HG02870 (cell line): ENCODE data around the gene PACSIN1.
"Not testable (repeated sequence)": the region's sequence is repeated elsewhere in the genome, so short reads cannot be mapped to it uniquely, and the experiment has no call there.

ENCODE experiments used
- ATAC-seq: cut with Tn5 transposase; IDR thresholded peaks from one replicate; pipeline ENCODE4 v1.9.1; 2021; ENCODE audit warnings: mild to moderate bottlenecking, moderate library complexity; ENCODE audit not compliant: unreplicated experiment

PACSIN1 gene

DNA sequence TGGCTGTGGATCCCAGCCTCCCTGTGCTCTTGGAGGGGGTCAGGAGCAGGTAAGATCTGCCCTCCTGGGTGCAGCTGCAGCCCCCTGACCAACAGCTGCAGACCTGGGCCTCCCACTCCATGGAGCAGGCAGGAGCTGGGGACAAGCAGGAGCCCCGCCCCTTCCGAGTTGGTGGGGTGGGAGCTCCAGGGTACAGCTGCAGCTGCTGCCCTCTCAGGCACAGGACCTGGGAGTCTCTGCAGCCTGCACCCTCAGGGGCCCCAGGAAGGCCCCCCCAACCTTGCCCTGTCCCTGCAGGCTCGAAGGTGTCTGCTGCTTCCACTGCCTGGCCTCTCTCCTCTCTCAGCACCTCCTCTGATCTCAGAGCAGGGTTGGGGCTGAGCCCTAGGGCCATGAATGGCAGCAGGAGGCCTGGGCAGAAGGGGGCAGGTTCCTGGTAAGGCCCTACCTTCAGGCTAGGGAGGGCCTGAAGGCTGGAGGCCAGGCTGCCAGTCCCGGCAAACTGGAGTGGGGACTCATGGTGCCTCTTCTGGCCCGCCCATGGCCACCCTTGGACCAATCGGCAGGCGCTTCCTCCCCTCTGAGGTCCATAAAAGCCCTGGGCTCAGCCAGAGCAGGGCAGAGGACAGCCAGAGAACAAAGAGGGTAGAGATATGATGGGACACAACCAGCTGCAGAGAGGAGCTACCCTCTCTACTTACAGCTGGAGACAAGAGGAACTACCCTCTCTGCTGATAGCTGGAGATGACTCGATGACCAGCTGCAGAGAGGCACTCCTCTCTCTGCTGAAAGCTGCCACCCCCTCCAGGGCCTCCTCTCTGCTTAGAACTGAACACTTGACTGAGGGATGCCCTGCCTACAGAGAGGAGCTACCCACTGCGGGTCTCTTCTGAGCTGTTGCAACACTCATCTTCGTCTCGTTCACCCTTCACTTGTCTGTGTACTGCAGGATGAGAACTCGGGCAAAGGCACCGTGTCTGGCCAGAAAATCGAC is 7.8 kb upstream of the PACSIN1 start:
- no peak for ATAC-seq

DNA sequence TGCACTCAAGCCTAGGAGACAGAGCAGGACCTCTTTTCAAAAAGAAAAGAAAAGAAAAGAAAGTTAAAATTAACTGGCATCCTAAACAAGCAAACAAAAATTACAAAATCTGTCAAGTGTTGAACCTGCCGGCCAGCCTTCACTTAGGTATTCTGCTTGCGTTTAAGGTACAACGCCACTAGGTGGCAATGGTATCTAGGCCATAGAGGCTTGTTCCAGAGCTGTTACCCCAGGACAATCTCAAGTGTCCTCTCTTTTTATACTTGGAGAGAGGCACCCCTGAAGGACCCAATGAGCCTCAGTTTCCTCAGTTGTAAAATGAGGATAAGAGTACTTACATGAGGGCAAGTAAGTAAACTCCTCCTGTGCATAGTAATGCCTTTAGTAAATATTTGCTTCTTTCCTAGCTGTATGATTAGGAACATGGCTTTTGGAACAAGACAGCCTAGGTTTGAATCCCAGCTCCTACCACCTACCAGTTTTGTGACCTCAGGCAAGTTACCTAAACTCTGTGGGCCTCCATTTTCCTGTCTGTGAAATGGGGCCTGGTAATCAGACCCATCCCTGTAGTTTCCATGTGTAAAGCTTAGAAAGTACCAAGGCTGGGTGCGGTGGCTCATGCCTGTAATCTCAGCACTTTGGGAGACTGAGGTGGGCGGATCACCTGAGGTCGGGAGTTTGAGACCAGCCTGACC is 5.8 kb upstream of the PACSIN1 start:
- no peak for ATAC-seq

DNA sequence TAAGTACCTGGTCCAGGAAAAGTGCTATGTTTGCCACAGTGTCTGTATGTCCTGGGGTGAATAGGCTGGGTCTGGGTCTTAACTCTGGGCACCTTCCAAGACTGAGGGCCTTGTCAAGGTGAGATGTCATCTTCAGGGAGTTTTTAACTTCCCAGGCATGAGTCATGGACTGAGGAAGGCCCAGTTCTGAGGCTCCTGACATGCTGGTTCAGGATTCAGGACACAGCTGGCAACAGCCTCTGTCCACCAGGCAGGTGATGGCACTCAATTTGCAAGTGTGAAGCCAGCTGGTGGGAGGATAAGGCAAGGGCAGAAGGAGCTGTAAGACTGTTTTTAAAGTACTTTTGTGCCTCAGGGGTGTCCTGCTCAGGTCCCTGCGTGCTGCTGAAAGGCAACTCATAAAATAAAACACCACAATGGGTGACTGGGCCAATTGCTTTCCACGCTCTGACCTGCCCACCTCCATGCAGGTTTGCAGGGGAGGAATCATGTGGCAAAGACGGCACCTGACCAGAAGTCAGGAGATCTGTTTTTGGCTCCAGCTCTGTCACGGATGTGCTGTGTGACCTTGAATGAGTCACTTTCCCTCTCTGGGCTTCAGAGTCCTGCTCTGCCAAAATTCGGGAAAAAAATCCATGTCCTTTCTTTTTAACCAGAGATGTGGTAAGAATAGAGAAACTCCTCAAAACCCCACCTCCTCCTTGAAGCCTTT is 4.9 kb upstream of the PACSIN1 start:
- no peak for ATAC-seq

DNA sequence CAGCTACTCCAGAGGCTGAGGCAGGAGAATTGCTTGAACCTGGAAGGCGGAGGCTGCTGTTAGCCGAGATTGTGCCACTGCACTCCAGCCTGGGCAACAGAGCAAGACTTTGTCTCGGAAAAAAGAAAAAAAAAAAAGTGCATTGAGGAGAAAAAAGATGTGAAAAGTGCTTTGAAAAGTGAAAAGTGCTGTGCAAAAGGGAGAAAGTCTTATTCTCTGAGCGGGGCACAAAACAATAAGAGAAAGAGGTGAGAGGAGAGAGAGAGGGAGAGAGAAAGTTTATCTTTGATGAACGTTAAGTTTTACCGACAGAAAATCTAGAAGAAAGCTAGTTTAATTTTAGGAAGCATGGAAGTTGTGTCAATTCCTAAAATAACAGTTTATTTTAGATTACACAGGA is 3.9 kb upstream of the PACSIN1 start:
- no peak for ATAC-seq

DNA sequence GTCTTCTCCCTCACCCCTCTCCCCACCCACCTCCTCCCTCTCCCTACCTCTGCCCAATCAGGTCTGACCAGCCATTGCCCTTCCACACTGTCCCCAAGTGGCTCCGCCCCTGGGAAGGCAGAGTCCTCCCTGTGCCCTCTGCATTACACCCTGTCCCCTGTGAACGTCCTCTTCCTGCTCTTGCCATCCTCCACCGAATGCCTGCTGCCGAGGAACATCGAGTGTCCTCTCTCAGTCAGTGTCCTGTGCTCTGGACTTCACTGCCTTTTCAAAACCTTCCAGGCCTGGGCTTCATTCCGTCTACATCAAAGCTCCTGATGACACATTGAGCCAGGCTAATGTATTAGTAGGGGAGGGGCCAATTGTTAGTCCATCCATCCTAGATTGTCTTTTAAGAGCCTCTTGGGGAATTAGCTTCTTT is 3.3 kb upstream of the PACSIN1 start:
- ATAC-seq, result no peak

DNA sequence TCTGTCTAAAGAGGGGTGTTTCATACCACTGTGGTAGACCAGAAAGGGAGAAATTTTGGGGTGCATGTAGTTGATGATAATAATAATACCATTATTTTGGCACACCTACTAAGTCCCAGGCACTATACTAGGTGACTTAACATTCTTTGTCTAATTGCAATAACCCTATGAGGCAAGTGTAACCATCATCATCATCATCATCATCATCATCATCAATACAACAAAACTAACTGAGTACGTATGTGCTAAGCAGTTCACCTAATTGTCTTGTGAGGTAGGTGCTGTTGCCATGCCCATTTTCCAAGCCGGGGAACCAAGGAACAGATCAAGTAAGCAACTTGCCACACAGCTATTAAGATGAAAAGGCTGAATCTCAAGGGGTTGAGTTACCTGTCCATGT is 2.6 kb upstream of the PACSIN1 start:
- ATAC-seq, result no peak

DNA sequence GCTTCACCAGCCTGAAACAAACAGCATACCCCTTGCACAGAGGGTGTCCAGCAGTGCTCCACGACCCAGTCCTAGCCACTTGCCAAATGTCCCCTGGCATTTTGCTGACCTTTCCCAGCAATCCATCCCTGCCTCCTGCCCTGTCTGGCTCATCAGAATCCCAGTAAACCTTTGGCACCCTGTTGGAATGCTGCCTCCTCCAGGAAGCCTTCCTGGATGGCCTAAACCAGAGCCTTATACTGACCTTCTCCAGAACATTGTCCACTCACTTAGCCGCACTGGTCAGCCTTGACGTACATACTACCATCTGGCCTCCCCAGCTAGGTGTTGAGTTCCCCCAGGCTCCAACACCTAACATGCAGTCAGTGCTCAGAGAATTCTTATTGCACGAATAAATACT is 2.0 kb upstream of the PACSIN1 start:
- ATAC-seq, result no peak

DNA sequence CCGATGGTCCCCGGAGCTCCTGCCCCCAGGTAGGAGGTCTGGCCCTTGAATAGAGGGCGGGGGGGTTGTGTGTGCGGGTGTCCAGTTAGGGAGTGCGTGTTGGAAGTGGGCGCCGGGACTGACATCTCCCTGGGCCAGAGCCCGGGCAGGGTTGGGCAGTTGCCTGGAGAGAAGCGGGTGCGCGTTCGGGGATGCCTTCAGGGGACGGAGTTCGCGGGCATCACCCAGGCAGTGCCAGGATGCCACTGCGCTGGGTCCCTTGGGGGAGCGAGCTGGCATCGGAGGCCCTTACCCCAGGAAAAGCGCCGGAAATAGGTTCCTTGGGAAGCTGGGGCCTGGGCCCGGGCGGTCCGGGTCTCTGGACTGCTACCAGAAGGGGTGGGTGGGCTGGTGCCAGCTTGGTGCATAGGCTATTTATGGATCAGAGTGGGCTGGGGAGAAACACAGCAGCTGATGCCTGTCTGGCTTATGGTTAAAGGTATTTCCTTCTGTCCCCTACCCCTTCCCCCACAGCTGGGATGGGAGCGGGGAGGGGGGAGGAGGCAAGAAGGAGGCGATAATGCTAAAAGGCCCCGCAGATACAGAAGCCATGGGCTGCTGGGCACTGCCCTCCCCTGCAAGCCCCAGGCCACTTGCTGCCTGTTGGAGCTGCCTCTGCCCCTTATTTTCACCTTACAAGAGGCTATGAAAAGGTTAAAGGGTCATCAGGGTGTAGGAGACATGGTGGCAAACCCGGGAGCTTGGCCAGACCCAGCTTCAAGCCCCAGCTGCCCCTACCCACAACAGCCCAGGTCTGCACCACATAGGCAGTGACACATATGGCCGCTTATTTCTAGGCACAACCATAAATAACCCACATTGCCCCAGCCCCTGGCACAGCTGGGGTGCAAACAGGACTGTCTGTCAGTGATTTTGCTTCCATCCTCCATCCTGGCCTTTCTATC is 638 bp downstream of the PACSIN1 start:
- ATAC-seq, result no peak

DNA sequence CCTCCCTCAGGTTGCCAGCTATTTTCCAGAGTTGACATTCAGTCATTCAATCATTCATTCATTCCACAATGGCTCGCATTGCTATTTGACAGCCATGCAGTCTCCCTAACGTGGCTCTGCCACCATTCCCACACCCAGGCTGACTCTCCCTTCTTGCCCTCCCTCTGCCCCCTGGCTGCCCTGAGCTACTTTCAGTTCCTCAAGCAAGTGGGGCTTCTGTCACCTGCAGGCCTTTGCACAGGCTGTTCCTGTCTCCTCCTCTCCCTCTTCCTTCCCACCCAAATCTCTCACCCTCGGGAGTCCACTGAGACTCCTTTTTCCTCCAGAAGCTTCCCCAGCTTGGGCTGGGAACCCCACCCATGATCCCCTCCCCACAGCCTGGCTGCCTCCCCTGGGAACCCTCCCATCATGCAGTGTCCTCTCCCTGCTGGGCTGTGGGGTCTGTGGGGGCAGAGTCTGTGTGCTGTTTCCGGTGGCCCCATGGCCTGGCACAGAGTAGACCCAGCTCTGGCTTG is 2.6 kb downstream of the PACSIN1 start:
- no peak for ATAC-seq

DNA sequence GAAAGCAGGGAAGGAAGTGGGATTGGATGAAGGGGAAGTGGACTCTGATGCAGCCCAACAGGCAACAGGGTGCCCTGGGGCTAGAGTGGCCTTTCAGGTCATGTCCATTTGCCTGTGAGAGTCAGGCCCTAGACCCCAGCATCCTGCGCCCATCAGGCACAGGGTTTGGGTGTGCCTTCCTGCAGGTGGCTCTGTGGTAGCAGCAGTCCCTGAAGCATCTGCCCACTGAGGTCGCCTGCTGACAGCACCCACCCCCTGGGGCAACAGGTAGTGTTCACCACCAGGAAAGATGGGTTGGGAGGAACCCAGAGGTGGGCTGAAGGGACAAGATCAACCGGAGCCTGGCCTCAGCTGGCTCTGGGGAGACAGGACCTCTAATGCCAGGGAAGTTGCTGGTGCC is 3.6 kb downstream of the PACSIN1 start:
- ATAC-seq, result no peak

DNA sequence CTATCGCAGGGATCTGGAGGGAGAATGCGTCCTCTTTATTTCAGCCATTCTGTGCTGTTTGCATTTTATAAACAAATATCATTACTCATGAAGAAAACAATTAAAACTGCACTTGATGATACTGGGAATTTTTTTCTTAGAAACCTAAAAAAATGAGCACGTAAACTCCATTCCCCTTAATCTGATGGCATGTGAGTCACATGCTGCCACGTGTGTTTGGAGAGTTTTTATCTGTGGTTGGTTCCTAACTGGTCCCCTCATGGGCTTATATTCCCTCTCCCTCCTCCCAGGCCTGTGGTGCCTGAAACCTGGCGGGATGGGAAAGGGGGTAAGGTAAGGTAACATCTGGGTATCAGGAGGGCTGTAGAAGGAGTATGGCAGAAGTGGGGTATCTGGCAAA is 6.5 kb downstream of the PACSIN1 start:
- no peak for ATAC-seq

DNA sequence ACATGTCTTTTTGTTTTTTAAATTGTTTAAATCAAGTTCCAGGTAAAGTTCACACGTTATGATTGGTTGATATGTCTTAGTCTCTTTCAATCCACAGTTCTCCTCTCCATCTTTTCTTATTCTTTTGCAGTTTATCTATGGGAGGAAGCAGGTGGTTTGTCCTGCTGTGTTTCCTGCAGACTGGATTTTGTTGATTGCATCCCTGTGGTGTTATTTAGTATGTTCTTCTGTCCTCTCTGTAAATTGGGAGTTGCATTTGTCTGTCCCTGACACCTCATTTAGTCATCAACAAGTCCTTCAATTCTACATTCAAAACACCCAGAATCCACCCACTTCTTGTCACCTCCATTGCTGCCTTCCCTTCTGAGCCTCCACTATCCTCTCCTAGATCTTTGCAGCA is 8.1 kb downstream of the PACSIN1 start:
- no peak for ATAC-seq

DNA sequence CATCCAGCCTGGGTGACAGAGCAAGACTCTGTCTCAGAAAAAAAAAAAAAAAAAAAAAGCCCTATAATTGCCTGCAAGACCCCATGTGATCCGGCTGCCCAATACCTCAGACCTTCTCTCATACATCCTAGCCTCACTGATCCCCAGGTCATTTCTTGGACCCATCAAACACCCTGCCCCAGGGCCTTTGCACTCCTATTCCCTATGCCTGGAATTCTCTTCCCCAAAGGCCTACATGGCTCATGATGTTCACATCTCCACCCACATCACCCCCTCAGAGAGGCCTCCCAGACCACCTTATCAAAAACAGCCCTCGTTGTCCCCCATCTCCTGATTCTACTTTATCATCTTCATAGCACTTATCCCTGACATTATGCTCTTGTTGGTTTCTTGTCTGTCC is 8.9 kb downstream of the PACSIN1 start:
- no peak for ATAC-seq

DNA sequence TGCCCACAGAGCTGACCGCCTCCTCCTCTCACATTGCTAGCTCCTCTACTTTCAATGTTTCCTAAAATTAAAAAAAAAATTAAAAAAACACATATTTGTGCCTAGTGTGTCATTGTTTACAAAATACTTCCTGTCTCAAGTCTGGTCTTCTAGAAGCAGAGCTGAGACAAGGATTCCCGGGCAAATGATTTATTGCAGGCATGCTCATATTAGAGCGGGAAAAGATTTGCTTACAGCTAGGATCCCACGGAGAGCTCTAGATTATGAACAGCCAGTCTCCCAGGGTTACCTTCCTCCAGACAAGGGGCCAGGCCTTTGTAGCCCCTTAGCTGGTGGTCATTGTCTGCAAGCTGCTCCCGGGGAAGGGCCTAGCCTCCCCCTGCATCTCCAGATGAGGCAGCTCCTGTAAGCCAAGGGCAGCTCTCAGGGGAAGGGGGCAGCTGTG is 9.4 kb downstream of the PACSIN1 start:
- ATAC-seq, result no peak

DNA sequence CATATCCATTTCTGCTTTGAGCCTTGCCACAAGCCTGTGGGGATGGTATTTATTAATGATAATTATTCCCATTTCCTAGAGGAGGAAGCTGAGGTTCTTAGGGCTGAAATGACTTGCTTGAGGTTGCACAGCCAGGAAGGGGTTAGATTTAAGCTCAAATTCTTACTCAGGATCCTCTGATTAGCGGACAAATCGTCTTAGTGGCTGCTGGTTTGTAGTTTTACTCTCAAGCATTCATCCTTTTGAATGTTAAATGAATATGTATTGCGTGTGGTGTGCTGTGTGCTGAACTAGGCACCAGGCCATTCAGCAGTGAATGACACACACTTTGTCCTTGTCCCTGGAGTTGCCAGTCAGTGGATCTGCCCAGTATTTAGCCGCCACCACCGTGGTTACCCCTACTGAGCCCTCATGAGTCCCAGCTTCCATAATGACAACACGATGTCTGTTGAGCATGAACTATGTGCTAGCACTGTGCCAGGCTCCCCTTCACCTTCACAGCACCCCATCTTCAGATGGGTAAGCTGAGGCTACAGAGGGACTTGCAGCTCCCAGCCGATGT is 10.0 kb downstream of the PACSIN1 start:
- ATAC-seq, result no peak

DNA sequence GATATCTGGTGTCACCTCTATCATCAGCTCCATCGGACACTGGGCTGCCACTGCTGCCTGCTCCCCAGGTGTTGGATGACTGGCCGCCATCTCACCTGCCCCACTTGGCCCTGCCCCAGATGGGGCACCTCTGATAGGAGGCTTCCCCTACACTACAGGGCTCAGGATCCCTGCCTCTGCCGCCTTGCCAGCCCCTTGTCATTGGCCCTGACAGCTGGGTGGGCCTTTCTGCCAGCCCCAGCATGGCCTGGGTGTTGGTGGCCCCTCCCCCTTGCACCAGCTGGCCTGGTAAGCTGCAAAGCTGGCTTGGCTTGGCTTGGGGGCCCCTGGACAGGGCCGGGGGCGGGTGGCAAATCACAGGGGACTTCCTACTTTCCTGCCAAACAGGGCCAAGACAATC is 10.6 kb downstream of the PACSIN1 start:
- no peak for ATAC-seq

DNA sequence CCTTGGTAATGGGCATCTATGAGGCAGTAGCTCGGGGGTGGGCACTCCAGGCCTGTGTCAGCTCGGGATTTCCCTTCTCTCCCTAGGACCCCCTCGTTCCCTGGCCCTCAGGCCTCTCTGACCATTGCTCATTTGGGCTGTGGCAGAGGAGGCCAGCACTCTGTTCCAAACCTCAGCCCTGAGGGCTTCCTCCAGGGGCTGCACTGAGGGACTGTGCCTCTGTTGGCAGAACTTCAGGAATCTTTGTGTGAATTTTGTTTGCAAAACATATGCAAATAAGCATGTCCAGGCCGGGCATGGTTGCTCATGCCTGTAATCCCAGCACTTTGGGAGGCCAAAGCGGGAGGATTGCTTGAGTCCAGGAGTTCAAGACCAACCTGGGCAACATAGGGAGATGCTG is 11.0 kb downstream of the PACSIN1 start:
- ATAC-seq, result no peak

DNA sequence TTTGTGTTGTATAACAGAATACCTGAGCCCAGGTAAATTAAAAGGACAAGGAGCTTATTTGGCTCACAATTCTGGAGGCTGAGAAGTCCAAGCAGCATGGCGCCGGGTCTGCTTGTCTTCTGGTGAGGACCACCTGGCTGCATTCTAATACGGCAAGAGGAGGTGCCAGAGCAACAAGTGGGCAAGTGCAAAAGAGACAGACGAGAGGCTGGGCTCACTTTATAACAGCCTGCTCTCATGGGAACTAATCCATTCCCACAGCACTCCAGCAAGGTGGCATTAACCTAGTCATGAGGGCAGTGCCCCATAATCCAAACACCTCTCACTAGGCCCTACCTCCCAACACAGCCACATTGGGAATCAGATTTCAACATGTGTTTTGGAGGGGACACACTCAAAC is 12.9 kb downstream of the PACSIN1 start:
- ATAC-seq, result no peak

DNA sequence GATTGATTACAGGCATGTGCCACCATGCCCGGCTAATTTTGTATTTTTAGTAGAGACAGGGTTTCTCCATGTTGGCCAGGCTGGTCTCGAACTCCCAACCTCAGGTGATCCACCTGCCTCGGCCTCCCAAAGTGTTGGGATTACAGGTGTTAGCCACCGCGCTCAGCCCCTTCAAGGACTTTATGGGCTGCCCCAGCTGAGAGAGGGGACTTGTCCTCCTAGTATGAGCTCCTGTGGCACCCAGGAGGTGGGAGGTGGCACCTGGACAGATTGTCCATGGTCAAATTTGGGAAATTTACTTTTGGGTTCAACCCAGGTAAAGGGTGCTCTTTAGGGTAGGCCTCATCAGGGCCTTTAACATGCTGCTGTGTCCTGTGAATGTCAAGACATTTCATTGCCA is 17.9 kb downstream of the PACSIN1 start:
- ATAC-seq, result not testable (repeated sequence)

DNA sequence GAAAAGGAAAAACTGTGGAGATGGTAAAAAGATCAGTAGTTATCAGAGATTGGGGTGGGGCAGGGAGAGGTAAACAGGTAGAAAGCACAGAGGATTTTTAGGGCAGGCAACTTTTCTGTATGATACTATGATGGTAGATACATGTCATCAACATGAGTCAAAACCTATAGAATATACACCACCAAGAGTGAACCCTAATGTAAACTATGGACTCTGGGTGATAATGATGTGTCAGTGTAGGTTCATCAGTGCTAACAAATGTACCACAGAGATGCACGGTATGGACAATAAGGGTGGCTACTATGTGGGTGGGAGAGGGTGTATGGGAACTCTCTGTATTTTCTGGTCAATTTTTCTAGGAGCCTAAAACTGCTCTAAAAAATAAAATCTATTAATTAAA is 18.5 kb downstream of the PACSIN1 start:
- ATAC-seq, result no peak
